ENCODE measurements around the gene SLIT3.

The SLIT3 gene

GRCh38 chr5:169039592-169039991 is 261.3 kb downstream of the SLIT3 start:
- no peak for TF ChIP-seq CTCF (IDR thresholded peaks at IDR 0.05; ENCODE audit: low read depth, low read length)
- H3K4me3 ChIP-seq (ENCODE audit: low read depth, low read length): no peak overlapping the region

- TF ChIP-seq CTCF (IDR thresholded peaks at IDR 0.05; ENCODE audit: low read depth, low read length): no peak
These were observed 263.5 kb downstream of the SLIT3 start for GRCh38 chr5:169037466-169037865.

GRCh38 chr5:169036079-169036805 is 264.7 kb downstream of the SLIT3 start:
- no peak for TF ChIP-seq CTCF (IDR thresholded peaks at IDR 0.05; ENCODE audit: low read depth, low read length)
- H3K4me3 ChIP-seq (ENCODE audit: low read depth, low read length): no peak overlapping the region

More at GRCh38 chr5:169037466-169037865, 263.5 kb downstream of the SLIT3 start:
- no peak overlapping the region for H3K4me3 ChIP-seq (ENCODE audit: low read depth, low read length)

GRCh38 chr5:169029661-169030274 is 271.2 kb downstream of the SLIT3 start:
- TF ChIP-seq CTCF (IDR thresholded peaks at IDR 0.05; ENCODE audit: low read depth, low read length): no peak
- H3K4me3 ChIP-seq (ENCODE audit: low read depth, low read length): no peak overlapping the region

- TF ChIP-seq CTCF (IDR thresholded peaks at IDR 0.05; ENCODE audit: low read depth, low read length): no peak
- H3K4me3 ChIP-seq (ENCODE audit: low read depth, low read length): no peak overlapping the region
These were observed 271.9 kb downstream of the SLIT3 start for GRCh38 chr5:169029037-169029436.

- H3K4me3 ChIP-seq (ENCODE audit: low read depth, low read length): no peak overlapping the region
- TF ChIP-seq CTCF (IDR thresholded peaks at IDR 0.05; ENCODE audit: low read depth, low read length): no peak
These were observed 273.4 kb downstream of the SLIT3 start for GRCh38 chr5:169027501-169028061.

- H3K4me3 ChIP-seq (ENCODE audit: low read depth, low read length): no peak overlapping the region
- no peak for TF ChIP-seq CTCF (IDR thresholded peaks at IDR 0.05; ENCODE audit: low read depth, low read length)
These were observed 275.4 kb downstream of the SLIT3 start for GRCh38 chr5:169025491-169025890.

All from WI38 (cell line).